ENCODE data around the gene ZNF536. TPM values are rescaled to one million over a fixed set of nuclear protein-coding genes. Genes with fewer than 3 reads are reported as not detected.
"Not testable (repeated sequence)": the region's sequence is repeated elsewhere in the genome, so short reads cannot be mapped to it uniquely, and the experiment has no call there.

The ZNF536 gene
- total RNA-seq, 1 donor from 2014 or later, result not detected

DNA sequence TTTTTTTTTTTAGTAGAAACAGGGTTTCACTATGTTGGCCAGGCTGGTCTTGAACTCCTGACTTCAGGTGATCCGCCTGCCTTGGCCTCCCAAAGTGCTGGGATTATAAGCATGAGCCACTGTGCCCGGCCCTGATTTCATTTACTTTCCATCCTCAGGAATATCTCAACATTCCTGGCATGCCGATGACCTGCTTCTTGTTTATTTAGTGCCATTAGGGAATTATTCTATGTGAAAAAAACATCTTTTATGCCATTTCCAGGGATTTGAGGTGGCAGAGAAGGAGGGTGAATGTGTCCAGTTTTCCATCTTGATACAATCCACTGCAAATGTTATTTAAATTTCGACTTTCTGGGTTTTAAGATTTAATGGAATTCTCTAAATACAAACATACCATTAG, 45.0 kb downstream of the ZNF536 start:
- H3K36me3 Mint-ChIP-seq (ENCODE audit: low read depth); H3K27me3 Mint-ChIP-seq; DNase-seq; H3K27ac Mint-ChIP-seq; intact Hi-C loops (cut with micrococcal nuclease); H3K9me3 Mint-ChIP-seq; H3K4me1 Mint-ChIP-seq; H3K4me3 Mint-ChIP-seq: not testable (repeated sequence)

DNA sequence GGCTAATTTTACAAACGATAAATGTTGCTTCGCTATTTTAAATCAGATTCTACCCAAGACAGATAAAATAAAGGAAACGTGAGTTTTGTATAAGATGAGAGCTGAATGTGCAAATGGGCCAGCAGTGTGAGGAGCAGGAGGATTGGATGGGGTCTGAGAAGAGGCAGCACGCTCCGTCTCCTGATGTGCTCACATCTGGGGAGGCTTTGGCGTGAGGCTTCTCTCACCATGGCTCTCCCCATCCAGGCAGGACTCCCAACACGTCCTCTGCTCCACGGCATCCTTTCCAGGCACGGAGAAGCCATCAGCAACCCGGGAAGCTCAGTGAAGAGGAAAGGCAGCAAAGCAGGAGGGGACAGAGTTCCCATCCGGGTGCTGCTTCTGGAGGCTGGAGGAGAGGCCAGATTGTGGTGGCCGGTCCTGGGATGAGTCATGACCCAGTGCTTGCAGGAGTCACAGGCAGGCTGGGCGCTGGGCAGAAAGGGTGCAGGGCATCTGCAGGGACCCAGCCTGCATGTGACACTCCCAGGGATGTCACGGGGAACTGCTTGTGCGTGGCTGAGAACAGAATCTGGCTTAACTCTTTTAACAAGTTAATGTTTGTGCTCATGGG, 47.5 kb downstream of the ZNF536 start:
- H3K4me3 Mint-ChIP-seq, result no peak overlapping the region
- H3K27ac Mint-ChIP-seq, result no peak overlapping the region
- H3K27me3 Mint-ChIP-seq, result peaks cover 1% of the 10 kb centered on the region
- no peaks in the 10 kb centered on the region for H3K36me3 Mint-ChIP-seq (ENCODE audit: low read depth)
- no peaks in the 10 kb centered on the region for H3K4me1 Mint-ChIP-seq
- no peaks in the 10 kb centered on the region for H3K9me3 Mint-ChIP-seq
- intact Hi-C loops (cut with micrococcal nuclease), result no loop called here
- DNase-seq, result no peak

DNA sequence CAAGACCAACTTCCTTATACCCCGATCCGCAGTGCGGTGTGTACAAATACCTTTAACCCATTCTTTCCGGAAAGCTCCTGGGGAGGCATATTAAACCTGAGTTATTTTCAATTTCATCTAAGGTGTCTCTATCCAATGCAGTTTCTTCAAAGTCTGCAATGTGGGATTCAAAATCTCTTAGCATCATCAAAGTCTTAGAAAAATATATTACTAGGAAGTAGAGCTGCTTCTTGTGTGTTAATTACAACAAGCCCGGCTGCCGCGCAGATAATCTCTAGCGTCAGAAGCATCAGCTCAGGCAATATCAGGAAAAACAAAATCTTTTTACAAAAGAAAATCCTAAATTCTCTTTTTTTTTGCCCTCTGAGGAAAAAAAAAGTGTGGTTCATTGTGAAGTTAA, 48.1 kb downstream of the ZNF536 start:
- DNase-seq, result no peak
- no peaks in the 10 kb centered on the region for H3K4me1 Mint-ChIP-seq
- H3K9me3 Mint-ChIP-seq, result no peaks in the 10 kb centered on the region
- H3K4me3 Mint-ChIP-seq, result no peak overlapping the region
- intact Hi-C loops (cut with micrococcal nuclease), result no loop called here
- H3K27me3 Mint-ChIP-seq, result peaks cover 1% of the 10 kb centered on the region
- H3K27ac Mint-ChIP-seq, result no peak overlapping the region
- H3K36me3 Mint-ChIP-seq (ENCODE audit: low read depth), result no peaks in the 10 kb centered on the region

DNA sequence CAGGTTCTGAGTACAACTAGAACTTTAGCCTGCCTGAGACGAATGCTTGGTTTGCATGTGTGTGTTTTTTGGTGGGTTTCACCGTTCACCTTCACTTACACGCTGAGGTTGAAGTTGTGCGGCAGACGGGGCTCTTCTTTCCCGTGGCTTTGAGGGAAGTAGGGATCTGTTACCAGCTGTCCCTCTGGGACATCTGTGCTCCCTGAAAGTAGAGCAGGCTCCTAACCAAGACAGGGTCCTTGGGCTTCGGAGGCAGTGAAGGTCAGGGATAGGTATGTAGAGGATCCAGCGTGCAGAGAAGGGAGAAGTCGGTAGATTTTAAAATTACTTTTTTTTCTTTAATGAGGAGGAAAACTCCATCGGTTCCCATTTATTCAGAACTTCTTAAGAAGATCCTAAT, 48.7 kb downstream of the ZNF536 start:
- intact Hi-C loops (cut with micrococcal nuclease), result no loop called here
- Mint-ChIP-seq H3K4me1 (no peaks in the 10 kb centered on the region), H3K4me3 (no peak overlapping the region), H3K36me3 (ENCODE audit: low read depth) (no peaks in the 10 kb centered on the region), H3K9me3 (no peaks in the 10 kb centered on the region), H3K27ac (no peak overlapping the region), H3K27me3 (peaks cover 1% of the 10 kb centered on the region)
- DNase-seq, result no peak

DNA sequence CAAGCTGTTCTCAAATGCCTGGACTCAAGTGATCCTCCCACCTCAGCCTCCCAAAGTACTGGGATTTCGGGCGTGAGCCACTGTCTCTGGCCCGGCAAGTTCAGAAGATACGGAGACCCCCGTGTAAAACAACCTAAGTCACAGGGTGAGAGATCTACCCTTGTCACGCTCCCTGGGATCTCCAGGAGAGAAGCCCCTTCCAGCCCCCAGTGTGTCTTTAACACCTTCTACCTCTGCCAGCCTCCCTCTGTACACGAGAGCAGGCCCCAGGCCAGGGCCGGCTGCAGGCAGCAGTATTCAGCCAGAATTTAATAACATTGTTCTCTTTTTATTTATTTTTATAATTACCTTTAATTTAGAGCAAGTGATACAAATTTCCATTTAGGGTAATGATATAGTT, 49.4 kb downstream of the ZNF536 start:
- H3K9me3 Mint-ChIP-seq, result no peaks in the 10 kb centered on the region
- no peak overlapping the region for H3K27ac Mint-ChIP-seq
- no peaks in the 10 kb centered on the region for H3K27me3 Mint-ChIP-seq
- no peaks in the 10 kb centered on the region for H3K36me3 Mint-ChIP-seq (ENCODE audit: low read depth)
- no peaks in the 10 kb centered on the region for H3K4me1 Mint-ChIP-seq
- DNase-seq, result no peak
- H3K4me3 Mint-ChIP-seq, result no peak overlapping the region
- intact Hi-C loops (cut with micrococcal nuclease), result no loop called here

DNA sequence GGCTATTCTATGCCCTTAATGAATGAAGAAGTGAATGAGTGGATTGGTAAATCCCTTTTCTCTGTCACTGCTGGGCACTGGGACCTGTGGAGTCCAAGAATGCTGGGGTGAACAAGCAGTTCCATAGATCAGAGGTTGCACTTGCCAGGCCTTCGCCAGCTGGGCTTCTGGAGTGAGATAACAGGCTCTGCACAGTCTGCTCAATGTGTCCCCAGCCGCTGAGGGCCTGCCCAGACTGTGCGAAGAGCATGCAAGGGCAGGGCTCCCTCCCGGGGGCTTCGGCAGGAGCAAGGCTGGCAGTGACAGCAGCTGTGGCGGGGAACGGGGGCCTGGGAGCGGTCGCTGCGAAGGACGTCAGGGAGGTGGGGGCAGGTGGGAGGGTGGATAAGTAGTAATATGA, 51.3 kb downstream of the ZNF536 start:
- H3K36me3 Mint-ChIP-seq (ENCODE audit: low read depth), result no peaks in the 10 kb centered on the region
- H3K4me3 Mint-ChIP-seq, result no peak overlapping the region
- no peaks in the 10 kb centered on the region for H3K4me1 Mint-ChIP-seq
- H3K27ac Mint-ChIP-seq, result no peak overlapping the region
- intact Hi-C loops (cut with micrococcal nuclease), result no loop called here
- H3K27me3 Mint-ChIP-seq, result no peaks in the 10 kb centered on the region
- no peaks in the 10 kb centered on the region for H3K9me3 Mint-ChIP-seq
- no peak for DNase-seq

DNA sequence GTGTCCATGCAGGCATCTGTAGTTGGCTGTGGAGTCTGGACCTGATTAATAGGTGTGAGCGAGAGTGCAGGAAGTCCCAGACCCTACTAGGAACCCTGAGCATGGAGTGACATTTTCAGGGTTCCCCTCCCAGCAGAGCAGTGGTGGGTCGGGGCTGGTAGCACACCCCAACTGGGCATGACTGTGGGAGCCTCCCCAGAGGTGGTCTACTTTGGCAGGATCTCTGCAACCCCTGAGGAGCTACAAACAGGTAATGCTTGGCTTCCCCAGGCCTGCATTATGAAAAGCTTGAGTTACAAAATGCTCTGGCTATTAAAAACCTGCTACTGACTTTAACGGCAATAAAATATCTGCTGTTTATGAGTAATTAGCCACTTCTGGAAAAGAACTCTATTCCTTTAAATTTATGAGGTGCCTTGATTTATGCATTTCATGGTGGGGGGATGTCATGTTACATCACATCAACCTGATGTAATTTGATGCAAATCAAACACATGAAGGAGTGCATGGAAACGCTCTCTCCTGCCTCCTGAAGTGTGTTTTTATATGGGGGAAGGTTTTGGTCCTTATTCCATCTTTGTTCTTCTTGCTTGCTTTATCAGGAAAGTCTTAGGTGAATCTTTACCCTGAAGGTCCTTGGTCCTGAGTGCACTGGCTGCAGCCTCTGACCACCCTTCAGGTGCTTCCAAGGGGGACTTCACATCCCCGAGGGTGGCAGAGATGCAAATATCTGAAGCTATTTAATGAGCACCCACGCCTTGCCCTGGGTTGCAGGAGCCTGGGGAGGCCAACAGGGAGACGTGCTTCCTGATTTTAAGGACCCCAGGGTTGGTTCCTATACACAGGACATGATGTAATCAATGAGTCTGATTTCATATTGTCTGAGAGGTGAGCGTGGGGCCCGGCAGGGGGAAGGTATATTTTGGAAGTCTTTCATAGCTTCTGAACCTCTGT, 54.0 kb downstream of the ZNF536 start:
- Mint-ChIP-seq H3K27me3 (no peaks in the 10 kb centered on the region), H3K27ac (no peak overlapping the region), H3K4me1 (no peaks in the 10 kb centered on the region), H3K4me3 (no peak overlapping the region), H3K36me3 (ENCODE audit: low read depth) (no peaks in the 10 kb centered on the region), H3K9me3 (no peaks in the 10 kb centered on the region)
- intact Hi-C loops (cut with micrococcal nuclease), result no loop called here
- no peak for DNase-seq

DNA sequence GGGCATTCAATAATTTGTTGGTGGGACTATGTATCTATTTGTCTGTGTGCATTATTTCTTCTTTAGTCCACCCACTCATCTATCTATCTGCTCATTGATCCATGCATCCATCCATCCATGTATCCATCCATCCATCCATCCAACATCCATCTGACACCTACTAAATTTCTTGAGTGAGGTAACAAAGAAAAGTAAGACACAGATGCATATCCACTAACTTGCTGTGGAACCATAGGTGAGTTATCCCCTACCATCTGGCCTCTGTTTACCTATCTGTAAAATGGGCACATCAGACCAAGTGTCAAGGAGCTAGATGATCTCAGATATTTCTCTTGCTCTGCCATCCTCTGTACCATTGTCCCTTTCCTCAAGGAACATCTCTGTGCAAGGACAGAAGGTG, 54.7 kb downstream of the ZNF536 start:
- no peak overlapping the region for H3K4me3 Mint-ChIP-seq
- no peaks in the 10 kb centered on the region for H3K36me3 Mint-ChIP-seq (ENCODE audit: low read depth)
- no peaks in the 10 kb centered on the region for H3K9me3 Mint-ChIP-seq
- DNase-seq, result no peak
- H3K27ac Mint-ChIP-seq, result no peak overlapping the region
- H3K4me1 Mint-ChIP-seq, result no peaks in the 10 kb centered on the region
- intact Hi-C loops (cut with micrococcal nuclease), result no loop called here
- no peaks in the 10 kb centered on the region for H3K27me3 Mint-ChIP-seq

DNA sequence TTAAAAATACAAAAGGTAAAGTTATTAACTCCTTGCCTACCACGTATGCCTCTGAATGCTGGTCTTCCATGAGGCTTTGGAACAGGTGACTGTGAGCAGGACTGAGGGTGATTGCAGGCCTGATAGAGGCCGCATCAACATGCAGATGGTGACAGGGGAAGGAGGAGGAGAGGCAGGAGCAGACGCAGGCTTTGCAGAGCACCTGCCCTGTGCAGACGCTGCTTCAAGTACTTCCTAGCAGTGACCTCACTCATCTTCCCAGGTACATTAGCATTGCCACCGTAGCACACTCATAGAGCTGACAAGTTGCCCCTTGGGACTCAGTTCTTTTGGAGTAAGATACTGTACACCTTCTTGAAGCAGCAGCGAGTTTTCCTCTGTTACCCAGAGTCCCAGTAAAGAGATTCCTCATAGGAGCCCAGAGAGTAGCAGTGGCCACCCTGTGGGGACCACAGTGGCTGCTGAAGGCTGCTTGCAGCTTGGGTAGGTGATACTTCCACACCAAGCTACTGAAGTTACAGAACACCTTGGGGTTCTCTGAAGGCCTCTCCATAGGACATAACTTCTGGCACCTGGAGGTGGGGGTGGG, 56.0 kb downstream of the ZNF536 start:
- no peaks in the 10 kb centered on the region for H3K27me3 Mint-ChIP-seq
- no peak for DNase-seq
- no peaks in the 10 kb centered on the region for H3K4me1 Mint-ChIP-seq
- H3K4me3 Mint-ChIP-seq, result no peak overlapping the region
- H3K36me3 Mint-ChIP-seq (ENCODE audit: low read depth), result no peaks in the 10 kb centered on the region
- H3K9me3 Mint-ChIP-seq, result no peaks in the 10 kb centered on the region
- intact Hi-C loops (cut with micrococcal nuclease), result no loop called here
- H3K27ac Mint-ChIP-seq, result no peak overlapping the region

DNA sequence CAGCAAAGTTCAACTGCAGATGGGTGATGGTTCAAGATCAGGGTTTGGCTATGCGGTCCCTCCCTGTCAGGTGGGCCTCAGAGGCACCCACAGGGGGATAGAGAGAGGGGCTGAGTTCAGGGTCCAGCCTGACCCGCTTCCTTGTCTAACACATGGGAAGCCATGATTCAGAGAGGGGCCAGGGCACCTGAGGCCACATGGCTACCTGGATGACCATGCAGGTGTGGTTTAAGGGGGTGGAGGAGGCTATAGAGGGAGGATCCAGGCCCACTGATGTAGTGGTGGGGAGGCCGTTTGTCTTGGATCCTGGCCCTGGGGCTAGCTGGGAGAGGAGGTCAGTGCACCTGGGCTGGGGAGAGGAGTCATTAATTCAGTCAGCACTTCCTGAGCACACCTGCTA, 56.7 kb downstream of the ZNF536 start:
- no peak for DNase-seq
- Mint-ChIP-seq H3K4me1 (no peaks in the 10 kb centered on the region), H3K27me3 (no peaks in the 10 kb centered on the region), H3K36me3 (ENCODE audit: low read depth) (no peaks in the 10 kb centered on the region), H3K27ac (no peak overlapping the region), H3K9me3 (no peaks in the 10 kb centered on the region), H3K4me3 (no peak overlapping the region)
- intact Hi-C loops (cut with micrococcal nuclease), result no loop called here

DNA sequence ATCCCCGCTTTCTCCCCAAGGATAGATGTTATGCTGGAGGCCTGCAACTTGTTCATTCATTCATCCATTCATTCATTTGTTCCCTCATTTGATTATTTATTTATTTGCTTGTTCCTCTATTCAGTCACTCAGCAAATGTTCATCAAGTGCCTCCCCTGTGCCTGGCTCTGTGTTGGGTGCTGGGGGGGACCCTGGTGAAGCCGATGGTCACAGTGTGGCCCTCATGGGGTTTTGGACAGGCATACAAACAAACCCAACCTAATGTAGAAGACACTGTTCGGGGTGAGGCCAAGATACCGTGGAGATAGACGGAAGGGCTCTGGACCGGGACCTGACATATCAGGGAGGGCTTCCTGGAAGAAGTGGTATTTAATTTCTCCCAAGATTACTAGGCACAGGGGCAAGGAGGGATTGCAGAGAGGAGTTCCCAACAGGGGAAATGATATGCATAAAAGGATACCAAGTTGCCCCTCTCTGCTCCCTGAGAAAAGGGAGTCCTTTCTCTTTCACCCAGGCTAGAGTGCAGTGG, 58.1 kb downstream of the ZNF536 start:
- H3K4me1 Mint-ChIP-seq, result no peaks in the 10 kb centered on the region
- intact Hi-C loops (cut with micrococcal nuclease), result no loop called here
- H3K36me3 Mint-ChIP-seq (ENCODE audit: low read depth), result no peaks in the 10 kb centered on the region
- H3K9me3 Mint-ChIP-seq, result no peaks in the 10 kb centered on the region
- H3K27ac Mint-ChIP-seq, result no peak overlapping the region
- H3K4me3 Mint-ChIP-seq, result no peak overlapping the region
- H3K27me3 Mint-ChIP-seq, result no peaks in the 10 kb centered on the region
- no peak for DNase-seq

DNA sequence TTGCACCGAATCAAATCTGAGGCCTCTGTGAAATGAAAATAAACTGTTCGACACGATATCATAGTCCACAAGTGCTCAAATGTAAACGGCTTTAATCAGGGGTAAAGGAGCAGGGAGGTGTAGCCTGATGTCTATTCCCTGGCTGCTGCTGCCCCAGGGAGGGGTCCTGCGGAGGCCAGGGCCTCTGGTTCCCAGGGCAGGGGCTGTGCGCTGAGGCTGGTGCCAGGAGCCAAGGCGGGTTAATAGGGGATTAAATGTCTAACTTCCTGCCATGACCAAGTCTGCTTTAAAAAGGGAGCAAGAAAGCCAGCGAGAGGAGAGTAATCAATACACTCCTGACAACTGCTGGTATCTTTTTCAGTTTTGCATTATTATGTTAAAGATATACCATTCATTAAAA, 59.4 kb downstream of the ZNF536 start:
- H3K27ac Mint-ChIP-seq, result no peak overlapping the region
- no peak overlapping the region for H3K4me3 Mint-ChIP-seq
- DNase-seq, result no peak
- intact Hi-C loops (cut with micrococcal nuclease), result no loop called here
- no peaks in the 10 kb centered on the region for H3K4me1 Mint-ChIP-seq
- no peaks in the 10 kb centered on the region for H3K36me3 Mint-ChIP-seq (ENCODE audit: low read depth)
- H3K9me3 Mint-ChIP-seq, result no peaks in the 10 kb centered on the region
- H3K27me3 Mint-ChIP-seq, result no peaks in the 10 kb centered on the region

DNA sequence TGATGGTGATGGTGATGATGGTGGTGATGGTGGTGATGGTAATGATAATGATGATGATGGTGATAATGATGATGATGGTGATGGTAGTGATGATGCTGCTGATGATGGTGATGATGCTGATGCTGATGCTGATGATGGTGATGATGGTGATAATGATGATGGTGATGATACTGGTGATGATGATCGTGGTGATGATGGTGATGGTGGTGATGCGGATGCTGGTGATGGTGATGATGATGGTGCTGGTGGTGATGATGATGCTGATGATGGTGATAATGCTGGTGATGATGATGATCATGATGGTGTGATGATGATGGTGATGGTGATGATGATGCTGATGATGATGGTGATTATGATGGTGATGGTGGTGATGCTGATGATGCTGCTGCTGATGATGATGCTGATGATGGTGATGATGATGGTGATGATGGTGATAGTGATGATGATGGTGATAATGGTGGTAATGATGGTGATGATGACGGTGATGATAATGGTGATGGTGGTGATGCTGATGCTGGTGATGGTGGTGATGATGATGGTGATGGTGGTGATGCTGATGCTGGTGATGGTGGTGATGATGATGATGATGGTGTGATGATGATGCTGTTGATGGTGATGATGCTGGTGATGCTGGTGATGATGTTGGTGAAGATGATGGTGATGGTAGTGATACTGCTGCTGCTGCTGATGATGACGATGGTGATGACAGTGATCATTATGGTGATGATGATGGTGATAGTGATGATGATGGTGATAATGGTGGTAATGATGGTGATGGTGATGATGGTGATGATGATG, 62.8 kb downstream of the ZNF536 start:
- no peaks in the 10 kb centered on the region for H3K9me3 Mint-ChIP-seq
- H3K27me3 Mint-ChIP-seq, result no peaks in the 10 kb centered on the region
- no peaks in the 10 kb centered on the region for H3K4me1 Mint-ChIP-seq
- no peak for DNase-seq
- intact Hi-C loops (cut with micrococcal nuclease), result no loop called here
- H3K36me3 Mint-ChIP-seq (ENCODE audit: low read depth), result no peaks in the 10 kb centered on the region
- H3K4me3 Mint-ChIP-seq, result no peak overlapping the region
- H3K27ac Mint-ChIP-seq, result no peak overlapping the region

DNA sequence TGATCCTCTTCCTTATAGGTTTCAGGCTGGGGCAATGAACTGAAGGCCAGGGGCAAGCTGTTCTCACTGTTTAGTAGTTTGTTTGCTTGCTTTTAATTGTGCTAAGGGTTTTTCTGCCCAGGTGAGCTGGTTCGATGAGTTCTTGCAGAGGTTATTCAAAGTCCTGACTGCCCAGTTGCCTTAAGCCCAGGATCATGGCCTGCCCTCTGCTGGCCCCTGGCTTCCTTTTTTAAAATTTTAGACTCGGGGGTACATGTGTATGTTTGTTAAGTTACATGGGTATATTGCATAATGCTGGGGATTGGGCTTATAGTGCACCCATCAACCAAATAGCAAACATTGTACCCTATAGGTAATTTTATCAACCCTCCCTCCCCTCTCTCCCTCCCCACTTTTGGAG, 65.7 kb downstream of the ZNF536 start:
- Mint-ChIP-seq H3K27ac (no peak overlapping the region), H3K36me3 (ENCODE audit: low read depth) (no peaks in the 10 kb centered on the region), H3K4me3 (no peak overlapping the region), H3K4me1 (no peaks in the 10 kb centered on the region), H3K9me3 (no peaks in the 10 kb centered on the region), H3K27me3 (no peaks in the 10 kb centered on the region)
- no peak for DNase-seq
- intact Hi-C loops (cut with micrococcal nuclease), result no loop called here

All from activated CD4-positive, alpha-beta T cell treated with anti-CD3 and anti-CD28 coated beads, Interleukin-2, amount 10 ng/mL, durations not matched to agents 24 days and 14 days (primary cell).